Activated CD8-positive, alpha-beta T cell treated with anti-CD3 and anti-CD28 coated beads for 36 hours (primary cell): ENCODE data around the gene SMARCB1. TPM values are rescaled to one million over a fixed set of nuclear protein-coding genes. Genes with fewer than 3 reads are reported as not detected.
A peak's percentile ranks its signal among the peaks of the same experiment; 100 is the strongest.

Experiments
- ATAC-seq: fragments of 200-7000 bp; cut with Tn5 transposase; one replicate; pipeline ENCODE4 v1.10.0; 2021; ENCODE audit warnings: mild to moderate bottlenecking, moderate library complexity
- CTCF ChIA-PET: fragments of 350-600 bp; sonication (Branson Sonifier 250); formaldehyde crosslinking; loops from one replicate; lab custom pipeline; 2021; ENCODE audit warnings: antibody characterized with exemption; lab: Charles Lee
- POLR2A ChIA-PET: fragments of 350-600 bp; sonication (Branson Sonifier 250); formaldehyde crosslinking; loops from one replicate; lab custom pipeline; 2021; ENCODE audit warnings: antibody characterized with exemption; lab: Charles Lee
- DNase-seq: peaks from one replicate; pipeline ENCODE4 v3.0.0-alpha.2; 2020
- H3K27ac Mint-ChIP-seq: one replicate; pipeline ENCODE4 v1.8.0; 2021; ENCODE audit warnings: mild to moderate bottlenecking, mixed read lengths
- H3K27me3 Mint-ChIP-seq: one replicate; pipeline ENCODE4 v1.8.0; 2021; ENCODE audit warnings: mixed read lengths
- H3K36me3 Mint-ChIP-seq: one replicate; pipeline ENCODE4 v1.8.0; 2021; ENCODE audit warnings: low read depth, mixed read lengths
- H3K4me1 Mint-ChIP-seq: one replicate; pipeline ENCODE4 v1.8.0; 2021; ENCODE audit warnings: low read depth, mixed read lengths
- H3K4me3 Mint-ChIP-seq: one replicate; pipeline ENCODE4 v1.8.0; 2021; ENCODE audit warnings: mild to moderate bottlenecking, moderate library complexity, mixed read lengths
- H3K9me3 Mint-ChIP-seq: one replicate; pipeline ENCODE4 v1.8.0; 2021; ENCODE audit warnings: mixed read lengths
- intact Hi-C: fragments of 100-400 bp; cut with micrococcal nuclease; formaldehyde crosslinking; loops from one replicate; pipeline ENCODE4 v1.10.0; 2022
- total RNA-seq, 2 experiments: library from RNA; stranded (reverse); gene quantifications; one replicate each; pipeline ENCODE4 v1.2.3, GENCODE V29; 2021
- TF ChIP-seq, protein P1 (sequence below): fragments of 200-600 bp; IDR thresholded peaks from one replicate; pipeline ENCODE4 v1.8.0; 2022; ENCODE audit warnings: antibody characterized with exemption, mild to moderate bottlenecking

The SMARCB1 gene
- 10 to 100 TPM; 82.8 to 86.3 TPM for total RNA-seq

DNA sequence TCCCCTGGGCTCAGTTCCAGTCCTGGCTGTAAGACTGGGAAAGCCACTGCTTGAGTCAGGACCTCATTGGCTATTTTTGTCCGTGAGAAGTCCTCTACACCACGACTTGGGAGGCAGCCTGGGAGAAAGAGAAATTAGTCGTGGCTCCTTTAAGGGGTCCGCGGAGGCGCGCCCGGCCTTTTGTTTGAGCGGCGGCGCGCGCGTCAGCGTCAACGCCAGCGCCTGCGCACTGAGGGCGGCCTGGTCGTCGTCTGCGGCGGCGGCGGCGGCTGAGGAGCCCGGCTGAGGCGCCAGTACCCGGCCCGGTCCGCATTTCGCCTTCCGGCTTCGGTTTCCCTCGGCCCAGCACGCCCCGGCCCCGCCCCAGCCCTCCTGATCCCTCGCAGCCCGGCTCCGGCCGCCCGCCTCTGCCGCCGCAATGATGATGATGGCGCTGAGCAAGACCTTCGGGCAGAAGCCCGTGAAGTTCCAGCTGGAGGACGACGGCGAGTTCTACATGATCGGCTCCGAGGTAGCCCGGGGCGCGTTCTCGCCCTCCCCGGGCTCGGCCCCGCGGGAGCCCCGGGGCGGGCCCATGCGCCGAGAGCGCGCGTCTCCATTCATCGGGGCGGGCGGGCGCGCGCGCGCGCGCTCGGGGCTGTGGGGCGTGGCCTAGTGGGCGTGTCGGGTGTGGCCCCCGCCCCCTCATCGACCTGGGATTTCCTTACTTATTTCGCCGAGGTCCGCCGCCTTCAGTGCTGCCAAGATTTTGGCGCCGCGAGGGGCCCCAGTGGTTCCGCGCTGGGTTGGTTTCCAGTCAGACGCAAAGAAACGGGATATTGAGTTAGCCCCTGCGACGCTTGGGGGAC, at the start of gene SMARCB1:
TSS of gene SMARCB1 (plus strand) at position 215 of the 848 bp plus-strand sequence. CDS start at position 419, 204 bp downstream.
- POLR2A ChIA-PET = interaction anchor here (0.7 to 3.3 kb wide), 6 partner anchors 9 to 65 kb away, joined by 3 to 14 read pairs (median 3); partner anchors contain the start of gene MMP11
- H3K4me3 Mint-ChIP-seq = peak within 1 kb of the TSS; percentile 84
- CTCF ChIA-PET = interaction anchor here (1.0 to 1.6 kb wide), 4 partner anchors 14 to 107 kb away, joined by 3 read pairs; partner anchors contain the start of genes MIF and MMP11

DNA sequence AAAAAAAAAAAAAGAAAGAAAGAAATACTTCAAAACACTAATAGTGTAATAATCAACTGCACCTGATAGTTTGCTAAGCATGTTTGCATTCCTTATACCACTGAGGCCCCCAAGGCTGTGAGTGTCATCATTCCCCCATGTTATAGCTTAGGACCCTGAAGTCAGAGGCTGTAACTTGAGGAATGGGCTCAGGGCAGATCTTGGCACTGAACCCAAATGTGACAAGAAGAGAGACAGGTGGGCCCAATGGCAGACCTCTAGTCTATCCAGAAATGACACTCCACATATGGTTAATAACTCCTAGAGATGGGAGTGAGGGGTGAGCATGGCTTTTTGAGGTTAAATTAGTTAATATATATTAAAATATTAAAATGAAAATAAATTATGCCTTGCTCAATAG, 49.1 kb upstream of the SMARCB1 start:
- no peaks in the 10 kb centered on the region for H3K9me3 Mint-ChIP-seq
- H3K27ac Mint-ChIP-seq = no peak overlapping the region
- no peaks in the 10 kb centered on the region for H3K4me1 Mint-ChIP-seq
- TF ChIP-seq, protein P1, sequence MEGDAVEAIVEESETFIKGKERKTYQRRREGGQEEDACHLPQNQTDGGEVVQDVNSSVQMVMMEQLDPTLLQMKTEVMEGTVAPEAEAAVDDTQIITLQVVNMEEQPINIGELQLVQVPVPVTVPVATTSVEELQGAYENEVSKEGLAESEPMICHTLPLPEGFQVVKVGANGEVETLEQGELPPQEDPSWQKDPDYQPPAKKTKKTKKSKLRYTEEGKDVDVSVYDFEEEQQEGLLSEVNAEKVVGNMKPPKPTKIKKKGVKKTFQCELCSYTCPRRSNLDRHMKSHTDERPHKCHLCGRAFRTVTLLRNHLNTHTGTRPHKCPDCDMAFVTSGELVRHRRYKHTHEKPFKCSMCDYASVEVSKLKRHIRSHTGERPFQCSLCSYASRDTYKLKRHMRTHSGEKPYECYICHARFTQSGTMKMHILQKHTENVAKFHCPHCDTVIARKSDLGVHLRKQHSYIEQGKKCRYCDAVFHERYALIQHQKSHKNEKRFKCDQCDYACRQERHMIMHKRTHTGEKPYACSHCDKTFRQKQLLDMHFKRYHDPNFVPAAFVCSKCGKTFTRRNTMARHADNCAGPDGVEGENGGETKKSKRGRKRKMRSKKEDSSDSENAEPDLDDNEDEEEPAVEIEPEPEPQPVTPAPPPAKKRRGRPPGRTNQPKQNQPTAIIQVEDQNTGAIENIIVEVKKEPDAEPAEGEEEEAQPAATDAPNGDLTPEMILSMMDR = no peak
- ATAC-seq (no peak), DNase-seq (no peak)
- no peak overlapping the region for H3K4me3 Mint-ChIP-seq
- ChIA-PET POLR2A (no interaction called here), CTCF (no interaction called here)
- H3K27me3 Mint-ChIP-seq = no peaks in the 10 kb centered on the region
- H3K36me3 Mint-ChIP-seq = no peaks in the 10 kb centered on the region
- intact Hi-C loops = no loop called here

More for the DNA sequence above, at the start of gene SMARCB1:
- peaks cover 36% of the 10 kb centered on the region for H3K4me1 Mint-ChIP-seq
- H3K36me3 Mint-ChIP-seq = peaks cover 5% of the 10 kb centered on the region
- DNase-seq (peak; percentile 93), ATAC-seq (peak; percentile 83)
- TF ChIP-seq, protein P1 = no peak
- peak within 1 kb of the TSS; percentile 96 for H3K27ac Mint-ChIP-seq
- no peaks in the 10 kb centered on the region for H3K27me3 Mint-ChIP-seq
- H3K9me3 Mint-ChIP-seq = no peaks in the 10 kb centered on the region
- intact Hi-C loops = no loop called here

DNA sequence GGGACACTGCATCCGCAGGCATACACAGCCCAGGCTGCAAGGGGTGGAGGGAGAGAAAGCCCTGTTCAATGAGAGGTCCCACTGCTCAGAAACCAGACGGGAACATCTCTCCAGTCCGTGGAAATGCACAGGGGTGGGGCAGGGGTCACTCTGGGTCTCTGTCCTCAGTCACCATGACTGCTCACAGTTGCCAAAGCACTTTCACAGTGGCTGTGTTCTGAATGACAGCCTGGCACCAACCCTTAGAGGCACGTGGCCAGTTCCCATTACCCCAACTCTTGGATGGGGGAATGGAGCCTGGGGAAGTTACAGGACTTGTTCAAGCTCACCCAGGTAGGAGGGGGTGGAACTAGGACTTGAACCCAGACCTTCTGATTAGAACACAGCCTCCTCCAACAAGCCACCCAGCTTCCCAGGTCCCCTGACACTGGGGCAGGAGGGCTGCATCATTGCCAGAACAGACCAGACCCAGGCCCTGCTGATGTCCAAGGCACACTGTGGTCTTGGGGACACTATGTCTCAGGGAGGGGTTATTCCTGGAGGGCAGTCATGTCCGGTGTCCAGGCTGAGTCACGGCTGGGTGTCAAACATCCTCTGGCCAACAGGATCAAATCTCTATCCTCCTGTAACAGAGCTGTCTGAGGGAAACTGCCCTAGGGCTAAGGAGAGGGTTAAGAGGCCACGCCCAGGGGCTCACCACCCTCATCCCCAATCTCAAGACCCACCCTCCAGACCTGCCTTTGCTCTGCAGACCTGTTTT, 44.1 kb upstream of the SMARCB1 start:
- TF ChIP-seq, protein P1 = no peak
- ChIA-PET POLR2A (no interaction called here), CTCF (interaction anchor here (1.3 kb wide), 1 partner anchor 12 kb away, joined by 3 read pairs; no protein-coding TSS in a partner anchor)
- Mint-ChIP-seq H3K36me3 (peaks cover 24% of the 10 kb centered on the region), H3K4me1 (no peaks in the 10 kb centered on the region), H3K27ac (no peak overlapping the region), H3K27me3 (no peaks in the 10 kb centered on the region), H3K4me3 (no peak overlapping the region), H3K9me3 (peaks cover 11% of the 10 kb centered on the region)
- ATAC-seq (no peak), DNase-seq (no peak)
- intact Hi-C loops = no loop called here

DNA sequence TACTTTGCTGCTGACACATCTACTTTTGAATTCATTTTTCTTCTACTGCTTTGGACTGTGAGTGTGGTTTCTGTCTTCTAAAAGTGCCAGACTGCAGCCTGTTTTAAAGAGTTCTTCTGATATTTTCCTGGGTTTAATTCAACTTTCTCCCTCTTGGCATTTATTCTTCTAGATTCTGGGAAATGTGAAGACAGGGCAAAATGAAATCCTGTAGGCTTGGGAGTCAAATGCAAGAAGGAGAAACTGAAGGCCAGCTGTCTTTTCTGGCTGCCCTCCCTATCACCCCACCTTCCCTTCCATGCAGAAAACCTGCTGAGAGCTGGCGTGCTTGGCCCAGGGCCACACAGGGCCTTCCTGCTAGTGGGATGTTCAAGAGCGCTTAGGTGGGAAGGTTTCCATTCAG, 43.5 kb upstream of the SMARCB1 start:
- intact Hi-C loops = no loop called here
- ChIA-PET POLR2A (interaction anchor here (1.7 kb wide), 1 partner anchor 26 kb away, joined by 6 read pairs; no protein-coding TSS in a partner anchor), CTCF (interaction anchor here (1.3 kb wide), 1 partner anchor 12 kb away, joined by 3 read pairs; no protein-coding TSS in a partner anchor)
- H3K36me3 Mint-ChIP-seq = peaks cover 24% of the 10 kb centered on the region
- peaks cover 11% of the 10 kb centered on the region for H3K9me3 Mint-ChIP-seq
- H3K4me3 Mint-ChIP-seq = no peak overlapping the region
- H3K27me3 Mint-ChIP-seq = no peaks in the 10 kb centered on the region
- TF ChIP-seq, protein P1 = no peak
- DNase-seq = no peak
- H3K27ac Mint-ChIP-seq = no peak overlapping the region
- no peaks in the 10 kb centered on the region for H3K4me1 Mint-ChIP-seq
- no peak for ATAC-seq
